Upper lobe of right lung (tissue), 1 donor: ENCODE measurements around the gene CPHXL. TPM values are rescaled to one million over a fixed set of nuclear protein-coding genes. Genes with fewer than 3 reads are reported as not detected.

ENCODE experiments used
- ATAC-seq: fragments of 200-7000 bp; cut with Tn5 transposase; one replicate; pipeline ENCODE4 v1.9.1; 2020; ENCODE audit warnings: mild to moderate bottlenecking, moderate library complexity
- DNase-seq: peaks from one replicate; pipeline ENCODE4 v3.0.0-alpha.2; 2020
- H3K27ac ChIP-seq: fragments of 200-600 bp; one replicate; pipeline ENCODE4 v1.8.0; 2022
- H3K27me3 ChIP-seq: fragments of 200-600 bp; one replicate; pipeline ENCODE4 v1.8.0; 2022; ENCODE audit warnings: mild to moderate bottlenecking
- H3K36me3 ChIP-seq: fragments of 200-600 bp; one replicate; pipeline ENCODE4 v1.8.0; 2022
- H3K4me1 ChIP-seq: fragments of 200-600 bp; one replicate; pipeline ENCODE4 v1.8.0; 2022
- H3K4me3 ChIP-seq: fragments of 200-600 bp; one replicate; pipeline ENCODE4 v1.8.0; 2022; ENCODE audit warnings: mild to moderate bottlenecking
- H3K9me3 ChIP-seq: fragments of 200-600 bp; one replicate; pipeline ENCODE4 v1.8.0; 2022
- intact Hi-C: fragments of 100-400 bp; cut with DNase I; formaldehyde crosslinking; loops from one replicate; pipeline ENCODE4 v1.11.0; 2022
- total RNA-seq: library from RNA; stranded (reverse); fragmentation: NEBNext Ultra II Directional; extraction: Animal tissue kit (Norgen Biotek cat#: 25700); gene quantifications from one replicate; pipeline ENCODE4 v1.2.1, GENCODE V29; 2021
- TF ChIP-seq, protein P1 (sequence below): fragments of 200-600 bp; IDR thresholded peaks from one replicate; pipeline ENCODE4 v1.8.0; 2022; ENCODE audit warnings: antibody characterized with exemption
- donor health status: DM: no; HTN: yes; CAD: no; lungs with severe emphysema.

Gene CPHXL
- total RNA-seq, 1 donor from 2014 or later = not detected

DNA sequence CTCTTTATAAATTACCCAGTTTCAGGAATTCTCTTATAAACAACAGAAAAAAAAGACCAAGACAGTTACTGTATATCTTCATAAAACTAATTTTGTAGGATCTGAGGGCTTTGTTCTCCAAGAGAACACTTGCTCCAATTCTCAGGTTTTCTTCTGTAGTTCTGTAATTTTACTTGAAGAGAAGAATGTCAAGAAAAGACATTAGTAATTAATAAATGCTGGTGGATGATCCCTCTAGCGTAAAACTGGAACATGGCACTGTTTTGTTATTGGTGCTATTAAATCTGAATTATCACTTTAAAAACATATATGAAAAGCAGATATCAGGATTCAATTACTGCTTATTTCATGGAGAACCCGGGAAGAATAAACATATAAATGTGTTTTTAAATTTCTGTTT, 36.5 kb upstream of the CPHXL start:
- no peaks in the 10 kb centered on the region for H3K4me1 ChIP-seq
- H3K4me3 ChIP-seq = no peak overlapping the region
- intact Hi-C loops = loop anchor here (10.0 kb wide), 1 partner anchor 288 kb away; no protein-coding TSS in a partner anchor
- H3K9me3 ChIP-seq = no peaks in the 10 kb centered on the region
- H3K27ac ChIP-seq = no peak overlapping the region
- ATAC-seq (no peak), DNase-seq (no peak)
- H3K36me3 ChIP-seq = no peaks in the 10 kb centered on the region
- TF ChIP-seq, protein P1, sequence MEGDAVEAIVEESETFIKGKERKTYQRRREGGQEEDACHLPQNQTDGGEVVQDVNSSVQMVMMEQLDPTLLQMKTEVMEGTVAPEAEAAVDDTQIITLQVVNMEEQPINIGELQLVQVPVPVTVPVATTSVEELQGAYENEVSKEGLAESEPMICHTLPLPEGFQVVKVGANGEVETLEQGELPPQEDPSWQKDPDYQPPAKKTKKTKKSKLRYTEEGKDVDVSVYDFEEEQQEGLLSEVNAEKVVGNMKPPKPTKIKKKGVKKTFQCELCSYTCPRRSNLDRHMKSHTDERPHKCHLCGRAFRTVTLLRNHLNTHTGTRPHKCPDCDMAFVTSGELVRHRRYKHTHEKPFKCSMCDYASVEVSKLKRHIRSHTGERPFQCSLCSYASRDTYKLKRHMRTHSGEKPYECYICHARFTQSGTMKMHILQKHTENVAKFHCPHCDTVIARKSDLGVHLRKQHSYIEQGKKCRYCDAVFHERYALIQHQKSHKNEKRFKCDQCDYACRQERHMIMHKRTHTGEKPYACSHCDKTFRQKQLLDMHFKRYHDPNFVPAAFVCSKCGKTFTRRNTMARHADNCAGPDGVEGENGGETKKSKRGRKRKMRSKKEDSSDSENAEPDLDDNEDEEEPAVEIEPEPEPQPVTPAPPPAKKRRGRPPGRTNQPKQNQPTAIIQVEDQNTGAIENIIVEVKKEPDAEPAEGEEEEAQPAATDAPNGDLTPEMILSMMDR = no peak
- H3K27me3 ChIP-seq = no peaks in the 10 kb centered on the region

DNA sequence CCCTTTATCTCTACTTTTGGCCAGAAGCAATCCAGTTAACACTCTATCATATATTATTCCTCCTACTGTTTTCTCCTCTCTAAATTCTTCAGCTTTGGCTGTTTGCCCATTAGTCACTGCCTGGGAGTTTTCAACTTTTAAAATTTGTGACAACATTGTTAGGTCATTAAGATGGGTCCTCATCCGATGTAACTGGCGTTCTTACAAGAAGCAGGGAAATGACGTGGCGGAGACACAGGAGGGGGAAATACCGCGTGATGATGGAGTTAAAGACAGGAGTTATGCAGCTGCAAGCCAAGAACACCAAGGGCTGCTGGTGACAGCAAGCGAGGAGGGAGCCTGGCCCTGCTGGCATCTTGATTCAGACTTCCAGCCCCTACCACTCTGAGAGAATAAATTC, 34.8 kb upstream of the CPHXL start:
- TF ChIP-seq, protein P1 = no peak
- Histone ChIP-seq H3K36me3 (no peaks in the 10 kb centered on the region), H3K27ac (no peak overlapping the region), H3K4me3 (no peak overlapping the region), H3K27me3 (no peaks in the 10 kb centered on the region), H3K9me3 (no peaks in the 10 kb centered on the region), H3K4me1 (no peaks in the 10 kb centered on the region)
- DNase-seq (no peak), ATAC-seq (no peak)
- intact Hi-C loops = loop anchor here (10.0 kb wide), 1 partner anchor 286 kb away; no protein-coding TSS in a partner anchor

DNA sequence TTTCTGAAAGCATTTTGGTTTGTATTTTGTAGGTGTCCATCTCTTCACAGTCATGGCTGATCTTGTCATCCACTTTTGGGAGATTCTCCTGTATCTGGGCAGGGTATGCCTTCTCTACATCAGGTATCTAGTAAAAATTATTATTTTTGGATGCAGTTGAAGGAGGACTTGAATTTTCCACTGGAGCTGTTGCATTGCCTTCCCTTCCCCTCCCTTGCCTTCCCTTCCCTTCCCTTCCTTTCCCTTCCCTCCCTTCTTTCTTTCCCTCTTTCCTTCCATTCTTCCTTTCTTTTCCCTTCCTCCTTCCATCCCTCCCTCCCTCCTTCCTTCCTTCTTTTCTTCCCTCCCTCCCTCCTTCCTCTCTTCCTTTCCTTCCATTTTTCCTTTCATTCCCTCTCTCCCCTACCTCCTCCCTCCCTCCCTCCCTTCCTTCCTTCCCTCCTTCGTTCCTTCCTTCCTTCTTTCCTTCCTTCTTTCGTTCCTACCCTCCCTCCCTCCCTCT, 33.8 kb upstream of the CPHXL start:
- TF ChIP-seq, protein P1 = no peak
- no peak for ATAC-seq

DNA sequence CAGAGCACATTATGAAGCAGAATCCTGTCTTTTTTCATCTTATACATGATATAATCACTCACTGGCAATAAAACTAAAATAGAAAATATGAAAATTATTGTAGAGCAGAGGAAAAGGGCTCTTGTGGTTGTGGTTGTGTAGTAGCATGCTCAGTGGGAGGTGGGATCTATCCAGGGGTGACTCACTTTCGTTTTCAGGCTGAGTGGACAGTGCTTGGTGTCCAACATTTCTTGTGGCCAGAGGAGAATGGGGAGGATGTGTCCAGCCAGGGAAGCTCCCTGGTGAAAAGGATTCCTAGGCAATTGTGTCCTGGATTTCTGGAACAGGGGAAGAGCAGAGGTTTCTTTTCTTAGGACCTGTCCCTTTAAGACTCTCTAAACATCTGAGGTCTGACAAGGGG, 31.9 kb upstream of the CPHXL start:
- no peaks in the 10 kb centered on the region for H3K4me1 ChIP-seq
- TF ChIP-seq, protein P1 = no peak
- no peak overlapping the region for H3K4me3 ChIP-seq
- DNase-seq (no peak), ATAC-seq (no peak)
- no peak overlapping the region for H3K27ac ChIP-seq
- intact Hi-C loops = no loop called here
- no peaks in the 10 kb centered on the region for H3K36me3 ChIP-seq
- H3K27me3 ChIP-seq = no peaks in the 10 kb centered on the region
- H3K9me3 ChIP-seq = no peaks in the 10 kb centered on the region

More for the DNA sequence above, 33.8 kb upstream of the CPHXL start:
- Histone ChIP-seq H3K9me3 (no peaks in the 10 kb centered on the region), H3K27ac (no peak overlapping the region), H3K36me3 (no peaks in the 10 kb centered on the region), H3K4me3 (no peak overlapping the region), H3K4me1 (no peaks in the 10 kb centered on the region), H3K27me3 (no peaks in the 10 kb centered on the region)
- no peak for DNase-seq
- intact Hi-C loops = loop anchor here (10.0 kb wide), 1 partner anchor 285 kb away; no protein-coding TSS in a partner anchor

DNA sequence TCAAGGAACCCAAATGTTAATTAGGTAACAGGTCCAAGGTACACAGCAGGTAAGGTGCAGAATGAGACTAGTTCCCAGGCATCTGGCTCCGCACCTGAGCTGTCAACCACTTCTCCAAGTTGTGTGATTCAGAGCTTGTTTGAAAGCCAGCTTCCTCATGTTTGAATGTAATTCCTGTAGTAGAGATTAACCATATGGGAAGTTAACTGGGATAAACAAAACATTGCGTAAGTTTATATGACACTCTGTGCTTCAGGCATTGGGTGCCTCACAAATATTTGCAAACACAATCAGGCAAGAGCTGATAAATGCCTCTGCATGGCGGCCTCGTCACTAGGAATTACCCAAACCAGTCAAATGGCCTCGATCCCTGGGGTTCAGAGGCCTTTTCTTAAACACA, 27.9 kb upstream of the CPHXL start:
- Histone ChIP-seq H3K4me3 (no peak overlapping the region), H3K4me1 (no peaks in the 10 kb centered on the region), H3K27me3 (no peaks in the 10 kb centered on the region), H3K27ac (no peak overlapping the region), H3K36me3 (no peaks in the 10 kb centered on the region), H3K9me3 (no peaks in the 10 kb centered on the region)
- peak; percentile 64 for ATAC-seq
- DNase-seq = no peak
- intact Hi-C loops = no loop called here
- TF ChIP-seq, protein P1 = no peak

DNA sequence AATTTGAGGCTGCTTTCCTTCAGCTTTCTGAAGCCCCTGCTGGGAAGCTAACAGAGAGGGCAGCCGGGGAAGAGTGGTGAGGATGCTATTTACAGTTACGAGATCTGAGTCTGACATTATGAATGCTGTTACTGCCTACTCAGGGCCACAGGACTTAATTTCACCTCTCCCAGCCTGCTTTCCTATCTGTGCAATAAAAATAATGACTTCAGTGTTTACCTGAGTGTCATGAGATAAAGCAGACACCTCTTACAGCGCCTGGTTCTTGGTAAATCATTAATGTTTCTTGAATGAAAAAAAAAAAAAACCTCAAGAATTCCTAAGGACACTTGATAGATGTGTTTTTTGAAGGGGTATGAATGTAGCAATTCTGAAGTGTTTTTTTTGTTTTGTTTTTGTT, 24.2 kb upstream of the CPHXL start:
- ATAC-seq (peak; percentile 71), DNase-seq (no peak)
- no peaks in the 10 kb centered on the region for H3K36me3 ChIP-seq
- TF ChIP-seq, protein P1 = no peak
- H3K4me3 ChIP-seq = no peak overlapping the region
- no peaks in the 10 kb centered on the region for H3K4me1 ChIP-seq
- intact Hi-C loops = no loop called here
- H3K9me3 ChIP-seq = no peaks in the 10 kb centered on the region
- no peak overlapping the region for H3K27ac ChIP-seq
- no peaks in the 10 kb centered on the region for H3K27me3 ChIP-seq
